ENCODE measurements around the gene INF2. TPM values are rescaled to one million over a fixed set of nuclear protein-coding genes. Genes with fewer than 3 reads are reported as not detected.
"Not testable (repeated sequence)": the region's sequence is repeated elsewhere in the genome, so short reads cannot be mapped to it uniquely, and the experiment has no call there.

Gene INF2
- total RNA-seq, 2 donors from 2014 or later = 50.1 to 210 TPM

GRCh38 chr14:104728631-104729030 is 39.2 kb downstream of the INF2 start:
- Histone ChIP-seq H3K4me3 (no peak overlapping the region), H3K4me1 (replicated peaks) (no peaks in the 10 kb centered on the region)
- 87% methylated on average over 17 of the region's 17 CpGs for WGBS

GRCh38 chr14:104729176-104729834 is 39.9 kb downstream of the INF2 start:
- 89% methylated on average over 27 of the region's 73 CpGs for WGBS
- H3K9me3 ChIP-seq; H3K27me3 ChIP-seq (replicated peaks; ENCODE audit: insufficient read depth); H3K4me1 ChIP-seq (replicated peaks); H3K4me3 ChIP-seq; H3K27ac ChIP-seq; H3K36me3 ChIP-seq; intact Hi-C loops (cut with DNase I); DNase-seq (ENCODE audit: low spot score): not testable (repeated sequence)

More at GRCh38 chr14:104728631-104729030, 39.2 kb downstream of the INF2 start:
- Histone ChIP-seq H3K27ac (no peak overlapping the region), H3K36me3 (no peaks in the 10 kb centered on the region), H3K27me3 (replicated peaks; ENCODE audit: insufficient read depth) (no peaks in the 10 kb centered on the region), H3K9me3 (no peaks in the 10 kb centered on the region)
- TF ChIP-seq CTCF (IDR thresholded peaks at IDR 0.05) = no peak
- TF ChIP-seq POLR2A (IDR thresholded peaks at IDR 0.05) = no peak
- TF ChIP-seq POLR2AphosphoS5 (IDR thresholded peaks at IDR 0.05) = no peak
- intact Hi-C loops (cut with DNase I) = no loop called here
- no peak for DNase-seq (ENCODE audit: low spot score)

- TF ChIP-seq CTCF (IDR thresholded peaks at IDR 0.05) (no peak), POLR2AphosphoS5 (IDR thresholded peaks at IDR 0.05) (no peak), POLR2A (IDR thresholded peaks at IDR 0.05) (no peak)
- no peaks in the 10 kb centered on the region for H3K4me1 ChIP-seq (replicated peaks)
- WGBS = 86% methylated on average over 12 of the region's 16 CpGs
- H3K27me3 ChIP-seq (replicated peaks; ENCODE audit: insufficient read depth) = no peaks in the 10 kb centered on the region
- no peak overlapping the region for H3K4me3 ChIP-seq
- DNase-seq (ENCODE audit: low spot score) = no peak
- H3K36me3 ChIP-seq = no peaks in the 10 kb centered on the region
- no peaks in the 10 kb centered on the region for H3K9me3 ChIP-seq
- no peak overlapping the region for H3K27ac ChIP-seq
- intact Hi-C loops (cut with DNase I) = no loop called here
These were observed 40.4 kb downstream of the INF2 start for GRCh38 chr14:104729835-104730181.

- H3K4me1 ChIP-seq (replicated peaks) = no peaks in the 10 kb centered on the region
These were observed 41.1 kb downstream of the INF2 start for GRCh38 chr14:104730487-104730886.

More at GRCh38 chr14:104730487-104730886, 41.1 kb downstream of the INF2 start:
- Histone ChIP-seq H3K36me3 (no peaks in the 10 kb centered on the region), H3K27me3 (replicated peaks; ENCODE audit: insufficient read depth) (no peaks in the 10 kb centered on the region), H3K9me3 (no peaks in the 10 kb centered on the region), H3K27ac (no peak overlapping the region), H3K4me3 (no peak overlapping the region)
- TF ChIP-seq CTCF (IDR thresholded peaks at IDR 0.05) = no peak
- TF ChIP-seq POLR2AphosphoS5 (IDR thresholded peaks at IDR 0.05) = no peak
- TF ChIP-seq POLR2A (IDR thresholded peaks at IDR 0.05) = no peak
- DNase-seq (ENCODE audit: low spot score) = no peak
- intact Hi-C loops (cut with DNase I) = no loop called here
- 79% methylated on average over 5 of the region's 5 CpGs for WGBS

All from prostate gland (tissue), 2 donors.